ENCODE data around the gene CLINT1. TPM values are rescaled to one million over a fixed set of nuclear protein-coding genes. Genes with fewer than 3 reads are reported as not detected.

The CLINT1 gene
- total RNA-seq, 1 donor from 2014 or later = 84.6 TPM

DNA sequence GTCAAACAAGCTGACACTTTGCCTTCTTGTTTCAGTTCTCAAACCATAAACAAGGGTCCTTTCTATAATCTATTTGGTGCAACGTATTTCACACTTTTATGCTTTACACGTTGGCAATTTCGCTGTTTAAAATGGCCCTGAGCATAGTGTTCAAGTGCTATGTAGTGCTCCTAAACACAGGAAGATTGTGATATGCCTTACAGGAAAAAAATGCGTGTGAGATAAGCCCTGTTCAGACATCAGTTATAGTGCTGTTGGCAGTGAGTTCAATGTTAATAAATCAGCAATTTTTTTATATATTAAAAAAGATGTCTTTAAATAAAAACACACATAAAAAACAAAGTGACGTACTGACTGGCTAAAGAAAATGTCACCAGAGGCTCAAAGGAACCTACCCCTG is 23.9 kb downstream of the CLINT1 start:
- DNase-seq = no peak
- no peaks in the 10 kb centered on the region for H3K27me3 ChIP-seq
- no peak overlapping the region for H3K4me3 ChIP-seq
- no peak overlapping the region for H3K27ac ChIP-seq
- H3K9me3 ChIP-seq = no peaks in the 10 kb centered on the region
- H3K4me1 ChIP-seq = no peaks in the 10 kb centered on the region
- intact Hi-C loops (cut with DNase I) = no loop called here
- ATAC-seq = no peak
- TF ChIP-seq CTCF (IDR thresholded peaks at IDR 0.05) = no peak
- H3K36me3 ChIP-seq = peaks cover under 1% of the 10 kb centered on the region

- DNase-seq = no peak
- Histone ChIP-seq H3K36me3 (peaks cover 5% of the 10 kb centered on the region), H3K27ac (no peak overlapping the region), H3K4me1 (peaks cover 31% of the 10 kb centered on the region), H3K27me3 (no peaks in the 10 kb centered on the region), H3K4me3 (no peak overlapping the region), H3K9me3 (no peaks in the 10 kb centered on the region)
- peak; percentile 34 for ATAC-seq
- intact Hi-C loops (cut with DNase I) = no loop called here
- TF ChIP-seq CTCF (IDR thresholded peaks at IDR 0.05) = peak; percentile 35
Observed at GRCh38 chr5:157828944-157829639, 29.9 kb downstream of the CLINT1 start.

DNA sequence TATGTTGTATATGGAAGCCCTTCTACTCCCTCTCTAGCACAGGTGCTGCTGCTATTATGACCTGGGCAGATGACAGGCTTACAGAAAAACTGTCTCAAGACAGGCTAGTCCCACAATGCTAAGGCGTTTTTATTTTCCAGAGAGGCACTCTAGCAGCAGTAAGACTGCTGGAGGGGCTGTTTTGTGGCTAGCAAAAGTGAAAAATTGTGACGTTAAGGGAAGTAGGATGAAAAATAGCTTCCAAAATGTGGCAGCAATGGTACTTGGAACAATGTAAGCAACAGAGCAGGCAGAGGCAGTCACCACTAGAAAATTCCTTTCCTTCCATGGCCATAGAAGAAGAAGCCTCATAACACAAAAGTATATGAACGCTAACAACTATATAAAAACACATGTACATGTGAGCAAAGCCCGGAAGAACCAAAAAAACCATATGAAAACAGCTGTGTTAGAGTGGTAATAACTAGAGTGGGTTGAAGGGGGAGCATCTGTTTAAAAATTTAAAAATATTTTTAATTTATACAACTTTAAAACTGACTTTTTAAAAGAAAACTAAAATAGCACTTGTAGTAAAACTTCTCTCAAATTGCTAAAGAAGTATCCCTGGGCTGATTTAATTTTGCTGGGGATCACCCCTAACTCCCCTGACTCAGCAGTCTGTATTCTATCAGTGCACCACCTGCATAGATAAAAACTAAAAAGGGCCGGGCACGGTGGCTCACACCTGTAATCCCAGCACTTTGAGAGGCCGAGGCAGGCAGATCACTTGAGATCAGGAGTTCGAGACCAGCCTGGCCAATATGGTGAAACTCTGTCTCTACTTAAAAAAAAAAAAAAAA is 30.6 kb downstream of the CLINT1 start:
- no peaks in the 10 kb centered on the region for H3K9me3 ChIP-seq
- no peak overlapping the region for H3K4me3 ChIP-seq
- TF ChIP-seq CTCF (IDR thresholded peaks at IDR 0.05) = no peak
- H3K27ac ChIP-seq = no peak overlapping the region
- peaks cover 5% of the 10 kb centered on the region for H3K36me3 ChIP-seq
- no peak for DNase-seq
- ATAC-seq = no peak
- intact Hi-C loops (cut with DNase I) = no loop called here
- H3K4me1 ChIP-seq = peaks cover 31% of the 10 kb centered on the region
- no peaks in the 10 kb centered on the region for H3K27me3 ChIP-seq

DNA sequence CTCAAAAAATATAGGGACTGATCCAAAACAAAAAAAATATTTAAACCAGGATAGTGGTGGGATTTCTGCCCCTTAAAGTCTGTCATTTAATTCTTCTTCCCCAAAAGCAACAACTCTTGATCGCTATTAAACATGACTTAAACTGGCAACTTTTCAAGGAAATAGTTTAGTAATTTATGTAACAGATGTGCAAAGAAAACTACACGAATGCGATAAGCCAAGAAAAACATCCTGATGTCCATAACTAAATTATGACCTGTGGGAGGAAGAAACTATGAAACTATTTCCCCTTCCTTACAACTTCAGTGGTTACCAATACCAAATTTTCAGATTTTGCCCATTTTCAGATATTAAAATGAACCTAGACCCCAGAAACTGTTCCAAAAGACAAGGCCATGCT is 31.5 kb downstream of the CLINT1 start:
- ATAC-seq (no peak), DNase-seq (no peak)
- H3K4me3 ChIP-seq = no peak overlapping the region
- H3K9me3 ChIP-seq = no peaks in the 10 kb centered on the region
- peaks cover 31% of the 10 kb centered on the region for H3K4me1 ChIP-seq
- no peak overlapping the region for H3K27ac ChIP-seq
- intact Hi-C loops (cut with DNase I) = no loop called here
- H3K27me3 ChIP-seq = no peaks in the 10 kb centered on the region
- no peak for TF ChIP-seq CTCF (IDR thresholded peaks at IDR 0.05)
- peaks cover 5% of the 10 kb centered on the region for H3K36me3 ChIP-seq

DNA sequence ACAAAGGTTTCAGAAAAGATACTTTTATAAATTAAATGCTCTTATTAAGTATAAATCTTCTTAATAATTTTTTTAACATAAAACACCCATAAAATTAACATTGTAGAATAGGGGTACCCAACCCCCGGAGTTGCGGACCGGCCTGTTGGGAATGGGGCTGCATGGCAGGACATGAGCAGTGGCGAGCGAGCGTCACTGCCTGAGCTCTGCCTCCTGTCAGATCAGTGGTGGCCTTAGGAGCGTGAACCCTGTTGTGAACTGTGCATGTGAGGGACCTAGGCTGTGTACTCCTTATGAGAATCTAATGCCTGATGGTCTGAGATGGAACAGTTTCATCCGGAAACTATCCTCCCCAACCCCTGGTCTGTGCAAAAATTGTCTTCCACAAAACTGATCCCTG is 35.3 kb downstream of the CLINT1 start:
- Histone ChIP-seq H3K27me3 (no peaks in the 10 kb centered on the region), H3K9me3 (no peaks in the 10 kb centered on the region), H3K4me3 (no peak overlapping the region), H3K36me3 (no peaks in the 10 kb centered on the region), H3K4me1 (peaks cover 26% of the 10 kb centered on the region), H3K27ac (no peak overlapping the region)
- DNase-seq (no peak), ATAC-seq (no peak)
- intact Hi-C loops (cut with DNase I) = no loop called here
- no peak for TF ChIP-seq CTCF (IDR thresholded peaks at IDR 0.05)

All from upper lobe of right lung (tissue), 1 donor.